H1 (cell line): Measurements from ENCODE around the gene ESPNL. TPM values are rescaled to one million over a fixed set of nuclear protein-coding genes. Genes with fewer than 3 reads are reported as not detected.

Experiments used
- CTCF ChIA-PET: fragments of 300-600 bp; sonication (Branson Sonifier 250); formaldehyde crosslinking; loops from one replicate; lab custom pipeline; 2021; ENCODE audit not compliant: partially characterized antibody; lab: Charles Lee
- POLR2A ChIA-PET: fragments of 300-600 bp; sonication (Branson Sonifier 250); formaldehyde crosslinking; loops from one replicate; lab custom pipeline; 2021; ENCODE audit warnings: inconsistent platforms; ENCODE audit not compliant: partially characterized antibody; lab: Charles Lee
- DNase-seq, 2 experiments: peaks; one replicate each; pipeline versions ENCODE4 v3.0.0 to v3.0.0-alpha.2; 2010 to 2022; ENCODE audit warnings: low spot score in 2 of 2, low read depth in 1 of 2, mixed read lengths in 1 of 2
- FAIRE-seq: peaks from 2 replicates; lab custom pipeline; 2011; peaks lifted over from hg19 to GRCh38; lab: Jason Lieb, UNC
- H2AFZ ChIP-seq: 2 replicates; pipeline ENCODE4 v1.8.1; 2012; ENCODE audit warnings: low read length, inconsistent platforms
- H2AK5ac ChIP-seq: 2 replicates; pipeline ENCODE4 v1.6.1; 2013; ENCODE audit warnings: low read depth, low read length
- H2BK120ac ChIP-seq: replicated peaks from 2 replicates; pipeline ENCODE3; 2013; ENCODE audit warnings: low read depth, low read length, inconsistent platforms
- H2BK12ac ChIP-seq: 2 replicates; pipeline ENCODE4 v1.6.1; 2013; ENCODE audit warnings: low read depth, low read length
- H2BK15ac ChIP-seq: 2 replicates; pipeline ENCODE4 v1.6.1; 2013; ENCODE audit warnings: low read length
- H2BK20ac ChIP-seq: 2 replicates; pipeline ENCODE4 v1.6.1; 2013; ENCODE audit warnings: low read length
- H2BK5ac ChIP-seq: 2 replicates; pipeline ENCODE4 v1.6.1; 2013; ENCODE audit warnings: low read depth, low read length
- H3K14ac ChIP-seq: 2 replicates; pipeline ENCODE4 v1.6.1; 2013; ENCODE audit warnings: inconsistent platforms; ENCODE audit not compliant: insufficient read length
- H3K18ac ChIP-seq: 2 replicates; pipeline ENCODE4 v1.6.1; 2013; ENCODE audit warnings: low read length; ENCODE audit errors: extremely low read depth
- H3K23ac ChIP-seq: 2 replicates; pipeline ENCODE4 v1.6.1; 2013; ENCODE audit warnings: inconsistent platforms; ENCODE audit not compliant: insufficient read length
- H3K23me2 ChIP-seq: 2 replicates; pipeline ENCODE4 v1.6.1; 2013; ENCODE audit warnings: low read depth, low read length
- H3K27ac ChIP-seq: 2 replicates; pipeline ENCODE4 v1.6.1; 2011; ENCODE audit warnings: low read depth, low read length, inconsistent platforms
- H3K27me3 ChIP-seq, 4 experiments: replicated peaks in 1 of 4; 1 replicate in 1 of 4; 2 replicates in 3 of 4; pipeline versions ENCODE4 v1.6.1 to v1.8.1; 2011 to 2013; ENCODE audit warnings: low read length in 3 of 4, mild to moderate bottlenecking in 3 of 4, inconsistent platforms in 2 of 4, mixed read lengths in 2 of 4, moderate library complexity in 1 of 4; ENCODE audit not compliant: control insufficient read depth in 3 of 4, insufficient read depth in 3 of 4; ENCODE audit errors: extremely low read depth in 1 of 4
- H3K36me3 ChIP-seq, 4 experiments: 2 replicates each; pipeline versions ENCODE4 v1.6.1 to v1.8.1; 2011 to 2013; ENCODE audit warnings: mild to moderate bottlenecking in 4 of 4, low read length in 3 of 4, moderate library complexity in 2 of 4, control low read depth in 1 of 4, inconsistent platforms in 1 of 4; ENCODE audit not compliant: insufficient read depth in 4 of 4, control insufficient read depth in 2 of 4
- H3K4ac ChIP-seq: replicated peaks from 2 replicates; pipeline ENCODE3; 2013; ENCODE audit warnings: low read length, low read depth, mixed read lengths, inconsistent platforms; ENCODE audit not compliant: insufficient read length
- H3K4me1 ChIP-seq, 4 experiments: replicated peaks in 1 of 4; 1 replicate in 1 of 4; 2 replicates in 3 of 4; pipeline versions ENCODE4 v1.6.1 to v1.8.1; 2011 to 2013; ENCODE audit warnings: low read length in 3 of 4, inconsistent platforms in 2 of 4, mixed read lengths in 1 of 4; ENCODE audit not compliant: insufficient read depth in 4 of 4, control insufficient read depth in 3 of 4
- H3K4me2 ChIP-seq, 2 experiments: 2 replicates each; pipeline versions ENCODE4 v1.6.1 to v1.8.1; 2011 to 2013; ENCODE audit warnings: low read depth in 2 of 2, low read length in 2 of 2, control low read depth in 1 of 2, inconsistent platforms in 1 of 2, mild to moderate bottlenecking in 1 of 2; ENCODE audit not compliant: insufficient read depth in 1 of 2
- H3K4me3 ChIP-seq, 4 experiments: fragments of 200-600, 300-600 bp in 1 of 4; sonication (generic), shearing (Covaris generic), sonication (Bioruptor Twin) in 1 of 4; 2 replicates each; pipeline versions ENCODE4 v1.5.1 to v1.8.1; 2011 to 2016; ENCODE audit warnings: low read length in 4 of 4, low read depth in 3 of 4, control low read depth in 2 of 4, inconsistent platforms in 2 of 4, mild to moderate bottlenecking in 2 of 4, mixed read lengths in 1 of 4, moderate library complexity in 1 of 4; ENCODE audit not compliant: insufficient read depth in 2 of 4; ENCODE audit errors: extremely low read depth in 1 of 4
- H3K56ac ChIP-seq: replicated peaks from 2 replicates; pipeline ENCODE3; 2013; ENCODE audit warnings: low read depth, mild to moderate bottlenecking, mixed read lengths, low read length, inconsistent platforms; ENCODE audit not compliant: insufficient read length
- H3K79me1 ChIP-seq: 2 replicates; pipeline ENCODE4 v1.6.1; 2013; ENCODE audit warnings: low read depth, low read length, control low read depth
- H3K79me2 ChIP-seq, 2 experiments: 2 replicates each; pipeline versions ENCODE4 v1.6.1 to v1.8.1; 2012 to 2013; ENCODE audit warnings: low read length in 2 of 2, mild to moderate bottlenecking in 2 of 2, inconsistent platforms in 1 of 2; ENCODE audit not compliant: insufficient read depth in 2 of 2, control insufficient read depth in 1 of 2
- H3K9ac ChIP-seq, 4 experiments: replicated peaks in 1 of 4; 1 replicate in 1 of 4; 2 replicates in 3 of 4; pipeline versions ENCODE4 v1.6.1 to v1.8.1; 2011 to 2013; ENCODE audit warnings: low read depth in 3 of 4, low read length in 3 of 4, control low read depth in 2 of 4, mild to moderate bottlenecking in 2 of 4, moderate library complexity in 2 of 4, inconsistent platforms in 1 of 4; ENCODE audit errors: extremely low read depth in 1 of 4
- H3K9me3 ChIP-seq, 2 experiments: 2 replicates each; pipeline versions ENCODE4 v1.6.1 to v1.8.1; 2012 to 2013; ENCODE audit warnings: mild to moderate bottlenecking in 2 of 2, moderate library complexity in 2 of 2, control low read depth in 1 of 2, inconsistent platforms in 1 of 2, low read depth in 1 of 2, low read length in 1 of 2, mixed read lengths in 1 of 2; ENCODE audit not compliant: insufficient read depth in 2 of 2
- H4K20me1 ChIP-seq, 2 experiments: replicated peaks in 1 of 2; 2 replicates each; pipeline versions ENCODE3 to v1.8.1; 2011 to 2013; ENCODE audit warnings: inconsistent platforms in 2 of 2, low read length in 2 of 2, mild to moderate bottlenecking in 1 of 2; ENCODE audit not compliant: insufficient read depth in 2 of 2, control insufficient read depth in 1 of 2
- H4K5ac ChIP-seq: 2 replicates; pipeline ENCODE4 v1.6.1; 2013; ENCODE audit warnings: low read length, low read depth, mixed read lengths, inconsistent platforms; ENCODE audit not compliant: insufficient read length
- H4K8ac ChIP-seq: 2 replicates; pipeline ENCODE4 v1.8.0; 2013; ENCODE audit warnings: mild to moderate bottlenecking, moderate library complexity, low read length, inconsistent platforms; ENCODE audit not compliant: insufficient read depth; ENCODE audit errors: extremely low read depth
- H4K91ac ChIP-seq: replicated peaks from 2 replicates; pipeline ENCODE3; 2013; ENCODE audit warnings: low read length, mixed read lengths, inconsistent platforms; ENCODE audit not compliant: insufficient read length
- CBX5 ChIP-seq: fragments of 300-800, 300-1000 bp; sonication (generic); IDR thresholded peaks from 2 replicates; pipeline ENCODE4 v1.7.1; 2016; ENCODE audit warnings: antibody characterized with exemption, low read length, low read depth
- CBX8 ChIP-seq: fragments of 300-800, 300-1000 bp; sonication (generic); IDR thresholded peaks from 2 replicates; pipeline ENCODE4 v1.7.1; 2016; ENCODE audit warnings: low read depth, low read length, borderline replicate concordance
- CTCF ChIP-seq, 3 experiments: IDR thresholded peaks; 1 replicate in 2 of 3; 2 replicates in 1 of 3; pipeline versions ENCODE4 v1.5.1 to v1.6.1; 2011; ENCODE audit warnings: low read length in 3 of 3, mild to moderate bottlenecking in 3 of 3, inconsistent platforms in 2 of 3, low read depth in 1 of 3, moderate library complexity in 1 of 3; ENCODE audit not compliant: insufficient read depth in 1 of 3; ENCODE audit errors: control extremely low read depth in 1 of 3
- GABPA ChIP-seq: IDR thresholded peaks from 2 replicates; pipeline ENCODE4 v1.6.1; 2011; ENCODE audit warnings: mild to moderate bottlenecking, low read length, moderate library complexity, borderline replicate concordance; ENCODE audit not compliant: insufficient read depth
- KDM5A ChIP-seq: fragments of 200-600 bp; IDR thresholded peaks from 2 replicates; pipeline ENCODE4 v1.7.1; 2012; ENCODE audit warnings: mild to moderate bottlenecking, low read length, inconsistent platforms, mixed read lengths
- NRF1 ChIP-seq: IDR thresholded peaks from 2 replicates; pipeline ENCODE4 v1.6.1; 2011; ENCODE audit warnings: mild to moderate bottlenecking, low read depth, low read length, improper control_type of control experiment
- SIN3A ChIP-seq, 2 experiments: IDR thresholded peaks in 1 of 2; conservative IDR thresholded peaks in 1 of 2; 2 replicates each; pipeline ENCODE4 v1.6.1; 2011 to 2012; ENCODE audit warnings: low read length in 2 of 2, improper control_type of control experiment in 1 of 2, low read depth in 1 of 2, mild to moderate bottlenecking in 1 of 2
- TAF7 ChIP-seq: optimal IDR thresholded peaks from 2 replicates; pipeline ENCODE3; 2011; ENCODE audit warnings: low read depth, mild to moderate bottlenecking, inconsistent platforms, low read length, moderate library complexity, borderline replicate concordance
- YY1 ChIP-seq: IDR thresholded peaks from 2 replicates; pipeline ENCODE4 v1.6.1; 2011; ENCODE audit warnings: low read depth, mild to moderate bottlenecking, low read length
- WGBS, 2 experiments: shearing (Covaris generic) in 1 of 2; methylation state at CpG; one replicate each; pipeline versions ENCODE4 v1.1.6 to v1.1.7; 2013 to 2015; ENCODE audit warnings: low lambda C conversion rate in 2 of 2, mixed read lengths in 2 of 2, inconsistent platforms in 1 of 2, low coverage in 1 of 2, missing lambda C conversion rate in 1 of 2; ENCODE audit not compliant: insufficient replicate concordance in 2 of 2, insufficient coverage in 1 of 2, insufficient read length in 1 of 2; ENCODE audit errors: extremely low coverage in 1 of 2, missing lambda C conversion rate in 1 of 2; 5-methylcytosine and 5-hydroxymethylcytosine counted together
- polyA plus RNA-seq, 7 experiments: library from polyadenylated mRNA; depleted of rRNA in 3 of 7; stranded (reverse) in 5 of 7; unstranded in 2 of 7; fragments of >200 nt in 5 of 7; fragments of 200-250 nt in 2 of 7; gene quantifications; 1 replicate in 5 of 7; 2 replicates in 1 of 7; 4 replicates in 1 of 7; pipeline versions ENCODE4 v1.2.1 to v1.2.3, GENCODE V29; 2011 to 2013; ENCODE audit warnings: missing spikeins in 2 of 7, mixed read lengths in 2 of 7
- total RNA-seq: library from RNA; stranded (reverse); fragmentation: NEBNext Ultra II Directional; extraction: Animal tissue kit (Norgen Biotek cat#: 25700); gene quantifications from 2 replicates; pipeline ENCODE4 v1.2.1, GENCODE V29; 2021

Gene ESPNL
- total and polyA plus RNA-seq, 2 of the 8 experiments (the other 6 are each of a cell fraction or from before 2014, with no cell fraction given): 0.68 to 1.3 TPM

- Histone ChIP-seq H3K4ac (no peak overlapping the region), H2BK5ac (no peak overlapping the region), H3K4me3 (no peak overlapping the region), H4K8ac (no peak overlapping the region), H2BK15ac (no peak overlapping the region), H4K91ac (no peak overlapping the region), H3K23ac (no peak overlapping the region), H2BK12ac (no peak overlapping the region), H3K36me3 (no peaks in the 10 kb centered on the region), H3K14ac (no peak overlapping the region), H3K56ac (no peak overlapping the region), H3K23me2 (no peaks in the 10 kb centered on the region), H2AFZ (no peak overlapping the region), H3K27ac (no peak overlapping the region), H3K27me3 (no peaks in the 10 kb centered on the region), H3K4me2 (no peak overlapping the region), H3K18ac (no peak overlapping the region), H3K9ac (no peak overlapping the region), H3K79me2 (no peaks in the 10 kb centered on the region), H2AK5ac (no peak overlapping the region), H4K5ac (no peak overlapping the region), H2BK120ac (no peak overlapping the region), H3K79me1 (no peaks in the 10 kb centered on the region), H4K20me1 (no peaks in the 10 kb centered on the region), H3K4me1 (no peaks in the 10 kb centered on the region), H3K9me3 (peaks cover 0 to 2% of the 10 kb centered on the region in 2 experiments; a peak in 2 of 4 replicates), H2BK20ac (no peak overlapping the region)
- POLR2A ChIA-PET: interaction anchor here (0.7 kb wide), 1 partner anchor 1338 kb away, joined by 3 read pairs; no protein-coding TSS in a partner anchor
- DNase-seq (no peak), FAIRE-seq (no peak)
- CTCF ChIA-PET: interaction anchor here (0.7 to 1.0 kb wide), 2 partner anchors 45 to 96 kb away, joined by 3 read pairs; no protein-coding TSS in a partner anchor
- WGBS, 2 experiments: 92% methylated on average over 2 of the region's 2 CpGs; no CpG with 5 or more reads in 1 of the 2 experiments
- TF ChIP-seq CTCF (IDR thresholded peaks at IDR 0.05; ENCODE audit: control extremely low read depth in 1 of 3, insufficient read depth in 1 of 3, low read depth in 1 of 3, low read length in 3 of 3) (no peak), YY1 (no peak), KDM5A (no peak), SIN3A (conservative IDR thresholded peaks at IDR 0.05 in 1 of 2, IDR thresholded peaks at IDR 0.05 in 1 of 2; ENCODE audit: low read depth in 1 of 2, low read length in 2 of 2) (no peak), CBX5 (no peak), NRF1 (no peak), CBX8 (no peak), GABPA (no peak), TAF7 (no peak)
Measured at GRCh38 chr2:238053191-238053776, 46.9 kb upstream of the ESPNL start.
